SK-N-SH (cell line): ENCODE measurements around the gene P2RY10. TPM values are rescaled to one million over a fixed set of nuclear protein-coding genes. Genes with fewer than 3 reads are reported as not detected.

Experiments used
- CTCF ChIA-PET: fragments of 300-600, 350-600 bp; formaldehyde crosslinking; extraction: SDS; loops from one replicate; lab custom pipeline; 2021; lab: Yijun Ruan, JAX
- POLR2A ChIA-PET: fragments of 350-600 bp; sonication (Branson Sonifier 250); formaldehyde crosslinking; extraction: SDS; loops from one replicate; lab custom pipeline; 2020; ENCODE audit warnings: antibody characterized with exemption, inconsistent platforms; lab: Yijun Ruan, JAX
- DNase-seq: peaks from one replicate; pipeline ENCODE4 v3.0.0; 2012
- H2AFZ ChIP-seq: fragments of 200-600 bp; sonication (generic); 2 replicates; pipeline ENCODE4 v1.8.1; 2016; ENCODE audit warnings: antibody characterized with exemption, mild to moderate bottlenecking, low read depth
- H3F3A ChIP-seq: fragments of 200-600 bp; sonication (generic); replicated peaks from 2 replicates; pipeline ENCODE3; 2016; ENCODE audit warnings: antibody characterized with exemption, mild to moderate bottlenecking; ENCODE audit not compliant: insufficient read depth
- H3K27ac ChIP-seq, 2 experiments: fragments of 200-500 bp in 1 of 2; fragments of 200-600 bp in 1 of 2; sonication (Bioruptor generic) in 1 of 2; sonication (generic), shearing (Covaris generic) in 1 of 2; 2 replicates each; pipeline versions ENCODE4 v1.5.1 to v1.6.1; 2014 to 2016; ENCODE audit warnings: low read depth in 2 of 2, inconsistent platforms in 1 of 2, low read length in 1 of 2, mild to moderate bottlenecking in 1 of 2, mixed read lengths in 1 of 2
- H3K27me3 ChIP-seq: fragments of 200-600 bp; sonication (generic), shearing (Covaris generic); 2 replicates; pipeline ENCODE4 v1.6.1; 2016; ENCODE audit warnings: mixed run types; ENCODE audit not compliant: insufficient read depth
- H3K36me3 ChIP-seq, 2 experiments: fragments of 200-500 bp in 1 of 2; fragments of 200-600 bp in 1 of 2; sonication (Bioruptor generic) in 1 of 2; sonication (generic) in 1 of 2; replicated peaks in 1 of 2; 2 replicates each; pipeline versions ENCODE3 to v1.5.1; 2014 to 2016; ENCODE audit warnings: low read length in 1 of 2, mild to moderate bottlenecking in 1 of 2; ENCODE audit not compliant: insufficient read depth in 2 of 2, control insufficient read depth in 1 of 2
- H3K4me1 ChIP-seq, 2 experiments: fragments of 200-500 bp in 1 of 2; fragments of 200-600 bp in 1 of 2; sonication (Bioruptor generic) in 1 of 2; sonication (generic), shearing (Covaris generic) in 1 of 2; 2 replicates each; pipeline versions ENCODE4 v1.5.1 to v1.6.1; 2014 to 2016; ENCODE audit warnings: low read depth in 1 of 2, low read length in 1 of 2, mixed run types in 1 of 2; ENCODE audit not compliant: insufficient read depth in 2 of 2, control insufficient read depth in 1 of 2
- H3K4me2 ChIP-seq: fragments of 200-600 bp; sonication (generic), shearing (Covaris generic); 2 replicates; pipeline ENCODE4 v1.6.1; 2017; ENCODE audit warnings: mixed run types
- H3K4me3 ChIP-seq, 2 experiments: fragments of 200-500 bp in 1 of 2; fragments of 200-600 bp in 1 of 2; sonication (Bioruptor generic) in 1 of 2; sonication (generic), shearing (Covaris generic) in 1 of 2; 2 replicates each; pipeline versions ENCODE4 v1.5.1 to v1.8.1; 2014 to 2016; ENCODE audit warnings: low read depth in 2 of 2, inconsistent platforms in 1 of 2, low read length in 1 of 2, mild to moderate bottlenecking in 1 of 2, mixed read lengths in 1 of 2, moderate library complexity in 1 of 2
- H3K79me2 ChIP-seq: fragments of 200-600 bp; sonication (generic); 2 replicates; pipeline ENCODE4 v1.8.1; 2017; ENCODE audit warnings: mild to moderate bottlenecking; ENCODE audit not compliant: insufficient read depth
- H3K9ac ChIP-seq: fragments of 200-600 bp; sonication (generic); 2 replicates; pipeline ENCODE4 v1.6.1; 2017; ENCODE audit warnings: mixed run types
- H3K9me2 ChIP-seq: fragments of 200-600 bp; sonication (generic); 2 replicates; pipeline ENCODE4 v1.6.1; 2017; ENCODE audit warnings: mixed run types
- H3K9me3 ChIP-seq: fragments of 200-600 bp; sonication (generic); 2 replicates; pipeline ENCODE4 v1.6.1; 2017; ENCODE audit warnings: mixed run types, mild to moderate bottlenecking, moderate library complexity
- H4K20me1 ChIP-seq: fragments of 200-600 bp; sonication (generic); 2 replicates; pipeline ENCODE4 v1.6.1; 2017; ENCODE audit warnings: mild to moderate bottlenecking, mixed run types; ENCODE audit not compliant: insufficient read depth
- CHD2 ChIP-seq: fragments of 150-350 bp; IDR thresholded peaks from 2 replicates; pipeline ENCODE4 v1.6.1; 2018; ENCODE audit warnings: low read length; ENCODE audit not compliant: partially characterized antibody
- ELF1 ChIP-seq: IDR thresholded peaks from 2 replicates; pipeline ENCODE4 v1.4.0; 2012
- EZH2phosphoT487 ChIP-seq: fragments of 200-600 bp; sonication (generic); IDR thresholded peaks from 2 replicates; pipeline ENCODE4 v1.6.1; 2017; ENCODE audit warnings: low read depth, mixed run types, mild to moderate bottlenecking, antibody characterized with exemption, moderate library complexity, borderline replicate concordance
- FOSL2 ChIP-seq: IDR thresholded peaks from 2 replicates; pipeline ENCODE4 v1.4.0; 2012; ENCODE audit warnings: low read depth, mild to moderate bottlenecking, moderate library complexity, borderline replicate concordance
- FOXM1 ChIP-seq: IDR thresholded peaks from 2 replicates; pipeline ENCODE4 v1.4.0; 2012; ENCODE audit warnings: low read depth, mild to moderate bottlenecking
- JUND ChIP-seq: IDR thresholded peaks from 2 replicates; pipeline ENCODE4 v1.4.0; 2012
- MXI1 ChIP-seq: IDR thresholded peaks from 2 replicates; pipeline ENCODE4 v1.6.1; 2012; ENCODE audit warnings: mild to moderate bottlenecking, low read depth, low read length, improper control_type of control experiment
- NFIC ChIP-seq: IDR thresholded peaks from 2 replicates; pipeline ENCODE4 v1.4.0; 2012; ENCODE audit warnings: borderline replicate concordance
- PBX3 ChIP-seq: IDR thresholded peaks from 2 replicates; pipeline ENCODE4; 2012
- RAD21 ChIP-seq: IDR thresholded peaks from 2 replicates; pipeline ENCODE4 v1.6.1; 2012; ENCODE audit warnings: mild to moderate bottlenecking, low read length
- RFX5 ChIP-seq: IDR thresholded peaks from 2 replicates; pipeline ENCODE4 v1.6.1; 2012; ENCODE audit warnings: mild to moderate bottlenecking, improper control_type of control experiment, low read length
- SIN3A ChIP-seq: IDR thresholded peaks from 2 replicates; pipeline ENCODE4 v1.6.1; 2012; ENCODE audit warnings: low read depth, mild to moderate bottlenecking, low read length, moderate library complexity, borderline replicate concordance
- SMC3 ChIP-seq: IDR thresholded peaks from 2 replicates; pipeline ENCODE4 v1.6.1; 2012; ENCODE audit warnings: low read depth, low read length, improper control_type of control experiment
- TAF1 ChIP-seq: IDR thresholded peaks from 2 replicates; pipeline ENCODE4 v1.6.1; 2012; ENCODE audit warnings: low read depth, mild to moderate bottlenecking, low read length, moderate library complexity, borderline replicate concordance
- TEAD4 ChIP-seq: IDR thresholded peaks from 2 replicates; pipeline ENCODE4 v1.4.0; 2012; ENCODE audit warnings: mild to moderate bottlenecking, borderline replicate concordance; ENCODE audit not compliant: insufficient read depth
- USF1 ChIP-seq: IDR thresholded peaks from 2 replicates; pipeline ENCODE4 v1.4.0; 2012; ENCODE audit warnings: low read depth, borderline replicate concordance
- USF2 ChIP-seq: fragments of 150-350 bp; IDR thresholded peaks from 2 replicates; pipeline ENCODE4 v1.6.1; 2017; ENCODE audit warnings: antibody characterized with exemption, low read length, low read depth, borderline replicate concordance
- YY1 ChIP-seq: IDR thresholded peaks from 2 replicates; pipeline ENCODE4 v1.4.0; 2012; ENCODE audit warnings: low read depth, mild to moderate bottlenecking
- ZBTB33 ChIP-seq: IDR thresholded peaks from 2 replicates; pipeline ENCODE4 v1.4.0; 2012; ENCODE audit warnings: low read depth, borderline replicate concordance
- WGBS: methylation state at CpG from one replicate; pipeline ENCODE4 v1.1.6; 2017; ENCODE audit warnings: low lambda C conversion rate; 5-methylcytosine and 5-hydroxymethylcytosine counted together
- polyA plus RNA-seq, 3 experiments: library from polyadenylated mRNA; depleted of rRNA; stranded (reverse); fragments of >200 nt; gene quantifications; 2 replicates each; pipeline ENCODE4 v1.2.3, GENCODE V29; 2012
- TF ChIP-seq, protein P1 (sequence below): IDR thresholded peaks from 2 replicates; pipeline ENCODE4 v1.4.0; 2012; ENCODE audit warnings: low read depth

P2RY10 gene
- not detected in 2 replicates for polyA plus RNA-seq (2012; rRNA removed)
- not detected in 2 replicates for polyA plus RNA-seq (2012; cell fraction: cytosol; rRNA removed)
- not detected in 2 replicates for polyA plus RNA-seq (2012; cell fraction: nucleus; rRNA removed)

DNA sequence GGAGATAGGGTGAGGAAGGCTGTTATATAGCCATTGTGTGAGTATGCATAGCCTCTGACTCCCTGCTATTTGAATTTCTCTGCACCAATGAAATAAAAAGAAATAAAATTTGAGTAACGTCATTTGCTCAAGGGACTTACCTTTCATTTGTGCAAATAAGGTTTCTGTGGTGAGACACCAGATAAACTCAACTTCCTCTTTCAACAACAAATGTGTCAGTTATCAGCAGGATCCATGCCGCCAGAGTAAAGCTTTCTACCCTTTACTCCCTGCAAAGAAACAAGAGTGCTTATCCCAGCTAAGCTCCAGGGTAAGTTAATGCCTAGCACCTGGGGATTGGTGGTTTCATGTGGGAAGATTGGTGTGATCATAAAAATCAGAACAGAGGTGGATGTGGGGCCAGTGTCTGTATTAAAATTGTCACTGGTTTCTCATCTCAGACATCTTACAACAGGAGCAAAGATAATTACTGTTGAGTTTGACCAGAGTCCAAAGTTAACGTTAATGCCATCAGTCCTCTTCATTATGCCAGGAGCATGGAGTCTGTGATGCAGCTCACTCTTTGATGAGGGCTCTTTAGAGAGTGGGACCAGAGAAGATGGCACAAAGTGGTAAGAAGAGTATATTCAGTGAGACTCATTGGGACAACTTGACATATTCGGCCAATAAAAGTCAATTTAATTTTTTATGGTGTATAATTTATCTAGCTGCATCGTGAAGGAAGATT, at the start of gene P2RY10:
TSS of gene P2RY10 (plus strand) at position 206 of the 727 bp plus-strand sequence. CDS start 15,130 bp downstream, outside the sequence.
- WGBS, result under 1% methylated on average over 5 of the region's 5 CpGs
- Histone ChIP-seq H3K4me3 (no peak within 1 kb of the TSS), H3F3A (no peaks in the 10 kb centered on the region), H2AFZ (no peak within 1 kb of the TSS), H3K9me3 (no peaks in the 10 kb centered on the region), H3K4me1 (no peaks in the 10 kb centered on the region), H3K27ac (no peak within 1 kb of the TSS), H3K4me2 (no peak within 1 kb of the TSS), H3K36me3 (no peaks in the 10 kb centered on the region), H3K79me2 (no peaks in the 10 kb centered on the region), H3K9ac (no peak within 1 kb of the TSS), H3K9me2 (no peaks in the 10 kb centered on the region), H4K20me1 (no peaks in the 10 kb centered on the region), H3K27me3 (no peaks in the 10 kb centered on the region)
- CTCF ChIA-PET, result no interaction called here
- no peak for DNase-seq
- no peak for TF ChIP-seq SMC3
- POLR2A ChIA-PET, result no interaction called here

DNA sequence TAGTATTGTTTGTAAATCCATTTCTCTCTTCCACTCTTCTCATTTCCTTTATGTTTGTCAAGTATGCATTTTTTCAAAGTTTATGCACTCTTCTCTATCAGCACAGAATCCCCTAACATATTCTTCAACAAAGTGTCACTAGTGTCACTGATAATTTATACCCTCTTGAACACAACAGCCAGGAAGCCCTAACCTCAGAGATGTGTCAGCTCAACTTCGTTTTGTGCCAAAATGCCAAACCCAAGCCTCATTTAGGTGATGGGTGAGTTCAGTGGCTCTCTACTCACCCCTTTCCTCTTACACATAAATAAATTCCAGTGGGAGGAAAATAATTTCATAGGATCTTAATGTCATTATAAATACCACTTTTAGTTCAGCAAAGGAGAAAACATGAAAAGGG, 22.4 kb upstream of the P2RY10 start:
- no peak overlapping the region for H2AFZ ChIP-seq
- no peak overlapping the region for H3K9ac ChIP-seq
- H3K9me3 ChIP-seq, result no peaks in the 10 kb centered on the region
- no peak overlapping the region for H3K4me2 ChIP-seq
- no peaks in the 10 kb centered on the region for H3K9me2 ChIP-seq
- WGBS, result 0% methylated on average over 1 of the region's 1 CpG
- no peaks in the 10 kb centered on the region for H3K4me1 ChIP-seq
- no peaks in the 10 kb centered on the region for H3F3A ChIP-seq
- no peak for DNase-seq
- H4K20me1 ChIP-seq, result no peaks in the 10 kb centered on the region
- no peaks in the 10 kb centered on the region for H3K79me2 ChIP-seq
- TF ChIP-seq TEAD4 (no peak), YY1 (no peak), NFIC (no peak), USF2 (no peak), PBX3 (no peak), ELF1 (no peak), USF1 (no peak), RFX5 (no peak), RAD21 (no peak), FOXM1 (no peak), TAF1 (no peak), FOSL2 (no peak), MXI1 (no peak), JUND (no peak), ZBTB33 (no peak), CHD2 (no peak), EZH2phosphoT487 (no peak), SIN3A (no peak)
- TF ChIP-seq, protein P1, sequence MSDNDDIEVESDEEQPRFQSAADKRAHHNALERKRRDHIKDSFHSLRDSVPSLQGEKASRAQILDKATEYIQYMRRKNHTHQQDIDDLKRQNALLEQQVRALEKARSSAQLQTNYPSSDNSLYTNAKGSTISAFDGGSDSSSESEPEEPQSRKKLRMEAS, result no peak
- H3K4me3 ChIP-seq, result no peak overlapping the region
- H3K27me3 ChIP-seq, result no peaks in the 10 kb centered on the region
- H3K27ac ChIP-seq, result no peak overlapping the region
- CTCF ChIA-PET, result no interaction called here
- POLR2A ChIA-PET, result no interaction called here
- H3K36me3 ChIP-seq, result no peaks in the 10 kb centered on the region
